Left kidney (tissue), 2 donors: ENCODE measurements around the gene ISY1. TPM values are rescaled to one million over a fixed set of nuclear protein-coding genes. Genes with fewer than 3 reads are reported as not detected.
"Not testable (repeated sequence)": the region's sequence is repeated elsewhere in the genome, so short reads cannot be mapped to it uniquely, and the experiment has no call there.

Experiments
- DNase-seq: peaks from one replicate; pipeline ENCODE4 v3.0.0-alpha.2; 2013
- polyA plus RNA-seq: library from polyadenylated mRNA; unstranded; fragments of 120-200 nt; gene quantifications from one replicate; pipeline ENCODE4 v1.2.1, GENCODE V29; 2013; ENCODE audit not compliant: insufficient read length

Gene ISY1
- polyA plus RNA-seq, 1 donor = 53.1 TPM

- DNase-seq = no peak
Measured at GRCh38 chr3:129173725-129174124, 12.9 kb upstream of the ISY1 start.

- no peak for DNase-seq
Measured at GRCh38 chr3:129173206-129173605, 12.3 kb upstream of the ISY1 start.

- DNase-seq = no peak
Measured at GRCh38 chr3:129166579-129167332, 5.9 kb upstream of the ISY1 start.

- DNase-seq = not testable (repeated sequence)
Measured at GRCh38 chr3:129165594-129165993, 4.7 kb upstream of the ISY1 start.

- no peak for DNase-seq
Measured at GRCh38 chr3:129164500-129164899, 3.6 kb upstream of the ISY1 start.

- no peak for DNase-seq
Measured at GRCh38 chr3:129162729-129163579, 2.1 kb upstream of the ISY1 start.

- DNase-seq = no peak
Measured at GRCh38 chr3:129161860-129162271, 1.0 kb upstream of the ISY1 start.

- no peak for DNase-seq
Measured at GRCh38 chr3:129144786-129145185, 16.1 kb downstream of the ISY1 start.

GRCh38 chr3:129141011-129141410 lies 19.9 kb downstream of the ISY1 start:
- not testable (repeated sequence) for DNase-seq

- DNase-seq = no peak
Measured at GRCh38 chr3:129139911-129140310, 21.0 kb downstream of the ISY1 start.

- DNase-seq = not testable (repeated sequence)
Measured at GRCh38 chr3:129136275-129136674, 24.6 kb downstream of the ISY1 start.

GRCh38 chr3:129132097-129132866 lies 28.6 kb downstream of the ISY1 start:
- DNase-seq = no peak

GRCh38 chr3:129131465-129132088 lies 29.3 kb downstream of the ISY1 start:
- DNase-seq = no peak

- no peak for DNase-seq
Measured at GRCh38 chr3:129130291-129130813, 30.5 kb downstream of the ISY1 start.

GRCh38 chr3:129128357-129129155 lies 32.3 kb downstream of the ISY1 start:
- no peak for DNase-seq

GRCh38 chr3:129126726-129127280 lies 34.1 kb downstream of the ISY1 start:
- no peak for DNase-seq

GRCh38 chr3:129123314-129124060 lies 37.4 kb downstream of the ISY1 start:
- no peak for DNase-seq

- no peak for DNase-seq
Measured at GRCh38 chr3:129122412-129123011, 38.4 kb downstream of the ISY1 start.

GRCh38 chr3:129121792-129122411 lies 39.0 kb downstream of the ISY1 start, which contains the start of gene RAB43:
Gene RAB43 (minus strand): TSS chr3:129121804. CDS start chr3:129121489, 315 bp downstream.
- DNase-seq = peak; percentile 88
